Measurements from ENCODE around the gene AQP11.
A peak's percentile ranks its signal among the peaks of the same experiment; 100 is the strongest.
"Not testable (repeated sequence)": the region's sequence is repeated elsewhere in the genome, so short reads cannot be mapped to it uniquely, and the experiment has no call there.

AQP11 gene

DNA sequence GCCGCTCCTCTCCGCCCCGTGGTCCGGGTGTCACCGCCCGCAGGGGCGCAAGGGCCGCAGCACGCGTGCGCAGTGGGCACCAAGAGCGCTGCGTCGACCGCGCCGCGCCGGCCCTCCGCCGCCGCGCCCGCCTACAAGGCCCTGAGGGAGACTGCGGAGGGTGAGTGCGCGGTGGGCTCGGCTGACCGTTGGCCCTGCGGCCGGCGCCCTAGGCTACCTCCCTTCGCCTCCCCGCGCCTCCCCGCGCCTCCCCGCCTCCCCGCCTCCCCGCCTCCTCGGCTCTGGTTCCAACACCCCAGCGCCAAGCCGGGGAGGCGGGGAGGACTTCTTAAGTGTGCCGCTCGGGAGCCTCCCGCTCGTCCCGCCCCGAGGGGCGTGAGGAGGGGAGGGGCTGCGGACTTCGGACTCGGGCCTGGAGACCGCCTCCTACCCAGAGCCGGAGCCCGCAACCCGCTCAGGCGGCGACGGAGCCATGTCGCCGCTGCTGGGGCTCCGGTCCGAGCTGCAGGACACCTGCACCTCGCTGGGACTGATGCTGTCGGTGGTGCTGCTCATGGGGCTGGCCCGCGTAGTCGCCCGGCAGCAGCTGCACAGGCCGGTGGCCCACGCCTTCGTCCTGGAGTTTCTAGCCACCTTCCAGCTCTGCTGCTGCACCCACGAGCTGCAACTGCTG, at the start of gene AQP11:
Gene AQP11 (plus strand): TSS at position 433 of the 673 bp plus-strand sequence. CDS start 40 bp downstream, at position 473.
- peak; percentile 76 to 84 for DNase-seq

- DNase-seq: no peak
These were observed 47.5 kb upstream of the AQP11 start for GRCh38 chr11:77542296-77542695.

DNA sequence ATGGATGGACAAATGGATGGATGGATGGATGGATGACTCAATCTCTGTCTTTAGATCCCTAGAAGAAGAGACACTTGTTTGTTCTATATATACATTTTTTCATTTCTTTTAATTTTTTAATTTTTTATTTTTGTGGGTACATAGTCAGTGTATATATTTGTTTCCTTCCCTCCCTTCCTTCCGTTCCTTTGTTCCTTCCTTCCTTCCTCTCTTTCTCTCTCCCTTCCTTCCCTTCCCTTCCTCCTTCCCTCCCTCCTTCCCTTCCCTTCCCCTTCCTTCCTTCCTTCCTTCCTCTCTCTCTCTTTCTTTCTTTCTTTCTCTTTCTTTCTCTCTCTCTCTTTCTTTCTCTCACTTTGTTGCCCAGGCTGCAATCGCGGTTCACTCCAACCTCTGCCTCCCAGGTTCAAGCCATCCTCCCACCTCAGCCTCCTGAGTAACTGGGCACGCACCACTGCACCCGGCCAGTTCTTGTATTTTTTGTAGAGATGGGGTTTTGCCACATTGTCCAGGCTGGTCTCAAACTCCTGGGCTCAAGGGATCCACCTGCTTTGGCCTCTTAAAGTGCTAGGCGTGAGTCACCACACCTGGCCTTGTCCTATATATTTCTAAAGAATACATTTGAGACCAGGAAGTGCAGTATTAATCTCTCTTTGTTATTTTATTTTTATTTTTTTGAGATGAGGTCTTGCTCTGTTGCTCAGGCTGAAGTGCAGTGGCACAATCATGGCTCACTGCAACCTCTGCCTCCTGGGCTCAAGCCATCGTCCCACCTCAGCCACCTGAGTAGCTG, 42.5 kb upstream of the AQP11 start:
- no peak for DNase-seq

DNA sequence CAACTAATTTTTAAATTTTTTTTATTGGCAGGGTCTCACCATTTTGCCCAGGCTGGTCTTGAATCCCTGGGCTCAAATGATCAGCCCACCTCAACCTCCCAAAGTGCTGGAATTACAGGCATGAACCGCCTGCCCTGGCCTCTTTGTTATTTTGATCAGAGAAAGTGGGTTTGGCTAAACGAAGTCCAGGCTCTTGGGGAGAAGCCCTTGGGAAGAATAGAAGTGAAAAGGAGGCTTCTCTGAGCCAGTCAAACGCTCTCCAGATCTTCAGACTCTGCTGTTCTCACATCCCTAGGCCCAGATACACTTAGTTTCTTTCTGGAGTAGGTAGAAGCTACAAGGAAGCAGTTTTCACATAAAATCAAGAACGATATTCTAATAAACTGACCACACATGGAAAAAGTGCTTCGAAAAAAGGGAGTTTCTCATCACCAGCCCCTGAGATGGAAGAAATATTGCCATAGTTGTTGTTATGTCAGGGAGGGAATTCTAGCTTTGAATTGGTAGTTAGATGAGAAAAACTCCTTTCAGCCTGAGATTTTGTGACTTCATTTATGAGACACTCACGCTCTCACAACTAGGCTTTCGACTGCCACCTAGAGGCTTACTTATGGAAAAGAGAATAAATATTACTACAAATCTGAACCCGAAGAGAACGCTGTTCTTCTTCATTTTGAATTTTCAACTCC, 41.7 kb upstream of the AQP11 start:
- DNase-seq: peak; percentile 48 to 73

GRCh38 chr11:77548552-77549445, 41.0 kb upstream of the AQP11 start:
- no peak for DNase-seq

GRCh38 chr11:77551426-77551825, 38.3 kb upstream of the AQP11 start:
- not testable (repeated sequence) for DNase-seq

GRCh38 chr11:77557553-77557952, 32.2 kb upstream of the AQP11 start:
- DNase-seq: peak; percentile 0 to 21

DNA sequence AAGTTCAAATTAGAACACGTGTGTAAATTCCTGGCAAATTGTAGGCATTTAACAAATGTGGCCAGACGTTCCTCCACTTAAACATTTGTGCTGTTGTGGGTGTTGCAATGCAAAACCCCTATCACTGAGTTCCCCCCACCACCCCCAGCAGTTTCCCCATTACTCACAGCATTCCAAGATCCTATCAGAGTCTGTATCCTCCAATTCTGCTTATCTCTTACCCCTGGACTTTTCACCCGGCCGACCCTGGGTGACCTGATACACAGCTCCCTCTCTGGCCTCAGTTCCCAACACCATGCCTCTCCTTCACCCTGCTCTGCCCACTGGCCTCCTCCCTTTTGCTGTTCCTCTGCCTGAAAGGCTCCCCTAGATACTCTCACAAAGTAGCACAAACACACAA, 31.4 kb upstream of the AQP11 start:
- no peak for DNase-seq

DNA sequence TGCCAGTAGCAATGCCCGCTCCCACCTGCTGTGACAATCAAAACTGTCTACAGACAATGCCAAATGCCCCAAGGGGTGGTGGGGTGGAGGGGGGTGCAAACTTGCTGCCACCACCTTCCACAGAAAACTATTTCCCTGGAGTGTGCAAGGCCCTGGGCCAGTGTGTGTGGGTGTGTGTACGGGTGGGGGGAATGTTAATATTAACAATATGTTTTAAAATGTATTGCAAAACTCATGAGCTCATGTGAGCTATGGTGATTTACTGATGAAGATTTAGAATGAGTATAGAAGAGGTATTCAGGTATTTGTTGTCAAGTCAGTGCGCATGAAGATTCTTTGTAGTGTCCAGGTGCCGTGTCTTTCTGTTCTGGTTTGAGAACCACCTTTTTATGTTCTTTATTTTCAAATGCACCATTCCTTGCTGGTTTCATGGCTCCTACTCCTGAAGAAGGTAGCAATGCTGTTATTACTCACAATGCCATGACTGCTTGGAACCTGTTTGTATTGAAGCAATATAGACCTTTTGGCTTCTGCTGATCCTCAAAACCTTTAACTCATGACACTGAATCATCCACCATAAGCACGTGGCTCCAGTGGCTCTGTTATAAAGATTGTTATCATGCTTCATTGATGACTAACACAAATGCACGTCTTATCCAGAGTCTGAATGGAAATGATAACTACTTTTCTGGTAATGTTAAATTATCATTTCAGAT, 29.9 kb upstream of the AQP11 start:
- no peak for DNase-seq

DNA sequence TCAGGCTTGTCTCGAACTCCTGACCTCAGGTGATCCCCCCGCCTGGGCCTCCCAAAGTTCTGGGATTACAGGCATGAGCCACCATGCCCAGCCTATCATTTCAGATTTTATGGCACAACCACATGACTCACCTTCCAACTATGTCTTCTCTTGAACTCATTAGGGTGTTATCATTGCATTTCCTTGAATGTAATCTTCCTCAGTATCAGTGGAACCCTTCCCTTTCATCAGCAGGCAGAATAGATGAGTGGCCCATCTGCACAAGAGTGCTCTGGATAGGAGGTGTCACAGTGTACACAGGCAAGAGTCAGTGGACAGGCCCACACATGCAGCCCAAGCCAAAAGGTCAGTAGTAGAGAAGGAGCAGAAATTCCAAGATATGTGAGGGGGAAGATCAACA, 29.1 kb upstream of the AQP11 start:
- no peak for DNase-seq

DNA sequence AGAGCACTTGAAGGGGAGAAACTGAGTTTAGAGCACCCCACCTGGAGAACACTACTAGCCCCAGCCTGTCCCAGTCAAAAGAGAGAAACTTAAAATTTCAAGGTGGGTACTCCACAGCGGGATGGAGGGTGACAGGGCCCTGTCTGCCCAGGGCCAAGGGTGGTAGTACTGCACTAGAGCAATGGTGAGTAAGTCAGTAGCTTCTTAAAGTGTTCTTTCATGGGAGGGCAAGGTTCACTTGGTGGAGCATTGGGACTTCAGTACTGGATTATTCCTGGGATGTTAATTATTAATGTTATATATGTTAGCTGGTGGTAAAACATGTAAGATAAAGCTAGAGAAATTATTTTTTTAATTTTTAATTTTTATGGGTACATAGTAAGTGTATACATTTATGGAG, 28.5 kb upstream of the AQP11 start:
- no peak for DNase-seq

DNA sequence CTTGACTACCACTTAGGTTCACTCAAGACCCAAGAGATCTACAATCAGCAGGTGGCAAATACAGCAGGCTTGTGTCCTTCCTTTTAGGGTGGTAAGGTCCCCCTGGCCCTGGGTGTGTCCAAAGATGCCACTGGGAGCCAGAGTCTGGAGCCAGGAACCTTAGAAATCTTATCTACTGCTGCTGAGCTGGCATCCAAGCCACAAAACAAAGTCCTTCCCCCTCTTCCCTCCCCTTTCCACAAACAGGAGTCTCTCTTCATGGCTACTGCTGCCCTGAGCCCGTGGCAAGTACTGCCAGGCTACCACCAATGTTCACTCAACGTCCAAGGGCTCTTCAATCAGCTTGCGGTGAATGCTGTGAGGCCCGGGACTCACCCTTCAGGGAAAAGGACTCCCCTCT, 21.4 kb upstream of the AQP11 start:
- no peak for DNase-seq

DNA sequence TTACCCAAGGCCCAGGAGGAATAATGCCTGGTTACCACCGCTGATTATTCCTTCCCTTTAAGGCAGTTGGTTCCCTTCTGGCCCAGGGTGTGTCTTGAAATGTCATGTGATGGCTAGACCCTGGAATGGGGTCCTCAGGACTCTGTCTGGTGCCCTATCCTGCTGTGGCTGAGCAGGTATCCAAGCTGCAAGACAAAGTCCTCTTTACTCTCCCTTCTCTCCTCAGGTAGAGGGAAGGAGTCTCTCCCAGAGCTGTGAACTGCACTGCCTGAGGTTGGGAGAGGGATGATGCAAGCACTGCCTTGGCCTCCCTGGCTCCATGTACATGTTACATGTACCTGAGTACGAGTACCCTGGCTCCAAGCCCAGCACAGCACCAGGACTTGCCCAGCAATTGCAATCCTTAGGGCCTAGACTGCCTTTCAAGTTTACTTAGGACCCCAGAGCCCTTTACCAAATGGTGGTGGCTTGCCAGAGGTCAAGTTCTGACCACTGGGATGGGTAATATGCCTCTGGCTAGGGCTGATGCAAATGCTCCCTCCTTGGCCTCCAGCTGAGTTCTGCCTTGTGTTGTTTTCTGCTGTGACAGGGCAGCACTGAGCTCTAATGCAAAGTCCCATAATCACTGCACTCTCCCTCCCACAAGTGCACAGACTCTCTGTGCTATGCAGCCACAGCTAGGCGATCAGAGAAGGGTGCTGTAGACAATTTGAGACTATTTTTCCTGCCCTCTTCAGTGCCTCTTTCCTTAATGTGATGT, 20.7 kb upstream of the AQP11 start:
- DNase-seq: no peak

- no peak for DNase-seq
These were observed 20.1 kb upstream of the AQP11 start for GRCh38 chr11:77569676-77570070.

GRCh38 chr11:77570896-77571295, 18.9 kb upstream of the AQP11 start:
- DNase-seq: not testable (repeated sequence)

DNA sequence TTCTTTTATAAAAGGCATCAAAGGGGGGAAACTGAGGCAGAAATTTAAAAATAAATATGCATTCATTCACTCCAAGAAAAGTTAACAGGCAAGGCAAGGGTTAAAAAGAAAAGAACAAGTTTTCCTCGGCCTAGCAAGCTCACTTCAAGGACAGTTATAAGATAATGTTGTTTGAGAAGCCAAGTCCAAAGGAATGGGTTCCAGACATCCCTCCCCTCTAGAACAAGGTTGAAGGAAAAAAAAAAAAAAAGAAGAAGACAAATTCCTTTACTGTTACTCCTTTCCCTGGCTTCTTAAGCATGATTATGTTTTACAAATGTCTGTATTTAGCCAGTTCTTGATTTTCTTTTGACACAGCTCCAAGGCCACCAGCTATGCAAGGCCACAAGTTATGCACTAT, 14.3 kb upstream of the AQP11 start:
- not testable (repeated sequence) for DNase-seq

- peak; percentile 8 to 39 for DNase-seq
These were observed 8.9 kb upstream of the AQP11 start for GRCh38 chr11:77580712-77581337.

DNA sequence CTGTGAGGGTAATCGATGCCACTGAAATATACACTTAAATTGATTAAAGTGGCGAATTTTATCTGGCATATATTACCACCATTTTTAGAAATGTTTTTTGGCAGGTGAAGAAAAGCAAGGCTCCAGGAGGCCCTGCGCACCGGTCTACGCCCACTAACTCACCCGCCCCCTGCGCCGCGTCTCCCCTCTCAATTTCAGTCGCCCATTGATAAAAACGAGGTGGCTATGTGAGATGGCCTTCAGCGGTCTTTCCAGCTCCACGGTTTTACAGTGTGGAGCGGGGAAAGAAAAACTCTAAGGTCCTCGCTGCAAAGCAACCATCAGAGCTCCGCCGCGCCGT, 602 bp upstream of the AQP11 start:
- no peak for DNase-seq

DNA sequence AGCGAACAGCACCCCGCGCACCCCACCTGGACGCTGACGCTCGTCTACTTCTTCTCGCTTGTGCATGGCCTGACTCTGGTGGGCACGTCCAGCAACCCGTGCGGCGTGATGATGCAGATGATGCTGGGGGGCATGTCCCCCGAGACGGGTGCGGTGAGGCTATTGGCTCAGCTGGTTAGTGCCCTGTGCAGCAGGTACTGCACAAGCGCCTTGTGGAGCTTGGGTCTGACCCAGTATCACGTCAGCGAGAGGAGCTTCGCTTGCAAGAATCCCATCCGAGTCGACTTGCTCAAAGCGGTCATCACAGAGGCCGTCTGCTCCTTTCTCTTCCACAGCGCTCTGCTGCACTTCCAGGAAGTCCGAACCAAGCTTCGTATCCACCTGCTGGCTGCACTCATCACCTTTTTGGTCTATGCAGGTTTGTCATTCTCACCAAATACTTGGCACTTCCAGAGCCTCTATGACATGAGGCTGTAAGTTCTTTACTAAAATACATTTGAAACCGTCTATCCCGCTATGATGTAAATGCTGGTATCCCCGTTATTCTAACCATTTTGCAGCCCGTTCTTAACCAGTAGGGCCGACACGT, 535 bp downstream of the AQP11 start:
- DNase-seq: peak; percentile 15 to 39

DNA sequence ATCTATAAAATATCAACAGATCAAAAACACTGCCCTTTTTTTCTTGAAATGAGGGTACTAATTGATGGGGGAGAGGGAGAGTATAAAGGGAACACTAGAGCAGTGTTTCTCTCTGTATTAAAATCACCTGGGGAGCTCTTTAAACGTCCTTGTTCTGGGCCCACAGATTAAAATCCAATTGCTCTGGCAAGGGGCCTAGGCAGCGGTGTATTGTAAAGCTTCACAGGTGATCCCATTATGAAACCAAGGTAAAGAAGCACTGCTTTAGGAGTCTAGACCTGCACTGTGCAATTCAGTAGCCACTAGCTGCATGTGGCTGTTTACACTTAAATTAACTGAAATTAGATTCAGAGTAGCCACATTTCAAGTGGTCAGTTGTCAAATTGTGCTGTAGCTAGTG, 3.0 kb downstream of the AQP11 start:
- peak; percentile 76 to 98 for DNase-seq

GRCh38 chr11:77593883-77594282, 4.1 kb downstream of the AQP11 start:
- DNase-seq: no peak
